Stimulated activated CD8-positive, alpha-beta memory T cell treated with anti-CD3 and anti-CD28 coated beads, Interleukin-15, amount 100 ng/mL, for 48 hours (primary cell): ENCODE results near the gene GPR162.

ENCODE experiments used
- DNase-seq, 2 donors: peaks; one replicate each; pipeline ENCODE4 v3.0.0-alpha.2; 2020; ENCODE audit warnings: low read depth in 2 of 2

The GPR162 gene

GRCh38 chr12:6787309-6787708 is 34.3 kb upstream of the GPR162 start:
- no peak for DNase-seq

- no peak for DNase-seq
Measured at GRCh38 chr12:6788972-6789924, 32.4 kb upstream of the GPR162 start, which contains the start of gene CD4. Gene CD4 (plus strand): TSS chr12:6789528. CDS start chr12:6800139, 10,611 bp downstream.

- no peak for DNase-seq
Measured at GRCh38 chr12:6790496-6791150, 31.0 kb upstream of the GPR162 start.

GRCh38 chr12:6791931-6792520 is 29.6 kb upstream of the GPR162 start:
- DNase-seq: no peak

GRCh38 chr12:6792522-6793201 is 29.0 kb upstream of the GPR162 start:
- DNase-seq: no peak

GRCh38 chr12:6795088-6795487 is 26.5 kb upstream of the GPR162 start:
- DNase-seq: no peak

GRCh38 chr12:6796576-6796975 is 25.0 kb upstream of the GPR162 start:
- DNase-seq: no peak

GRCh38 chr12:6799147-6799546 is 22.5 kb upstream of the GPR162 start:
- DNase-seq: no peak

- no peak for DNase-seq
Measured at GRCh38 chr12:6807170-6807569, 14.5 kb upstream of the GPR162 start.

- no peak for DNase-seq
Measured at GRCh38 chr12:6809056-6809455, 12.6 kb upstream of the GPR162 start.

GRCh38 chr12:6810758-6811157 is 10.9 kb upstream of the GPR162 start:
- no peak for DNase-seq

- no peak for DNase-seq
Measured at GRCh38 chr12:6813363-6813762, 8.3 kb upstream of the GPR162 start.

- no peak for DNase-seq
Measured at GRCh38 chr12:6816598-6816997, 5.0 kb upstream of the GPR162 start.

- no peak for DNase-seq
Measured at GRCh38 chr12:6817098-6817497, 4.5 kb upstream of the GPR162 start.

GRCh38 chr12:6817662-6818157 is 3.9 kb upstream of the GPR162 start:
- DNase-seq: no peak

- DNase-seq: no peak
Measured at GRCh38 chr12:6818222-6818621, 3.4 kb upstream of the GPR162 start.

- no peak for DNase-seq
Measured at GRCh38 chr12:6818645-6819044, 3.0 kb upstream of the GPR162 start.

- DNase-seq: no peak
Measured at GRCh38 chr12:6819106-6820030, 2.3 kb upstream of the GPR162 start.

- no peak for DNase-seq
Measured at GRCh38 chr12:6820166-6820565, 1.5 kb upstream of the GPR162 start.

- DNase-seq: no peak
Measured at GRCh38 chr12:6822426-6823135, 960 bp downstream of the GPR162 start.
